ENCODE measurements around the gene ABLIM1.

GRCh38 chr10:114547514-114547913 lies 110.6 kb downstream of the ABLIM1 start:
- no peak for TF ChIP-seq SOX15 (CRISPR knock-in tag; IDR thresholded peaks at IDR 0.05)
- no peak for TF ChIP-seq CREM (CRISPR knock-in tag; IDR thresholded peaks at IDR 0.05)
- TF ChIP-seq NR2C2 (CRISPR knock-in tag; IDR thresholded peaks at IDR 0.05) = no peak
- no peak for TF ChIP-seq CTCF (IDR thresholded peaks at IDR 0.05)
